HEK293 (cell line): ENCODE results near the gene GGNBP2.
A peak's percentile ranks its signal among the peaks of the same experiment; 100 is the strongest.

Source experiments
- CTCF ChIA-PET: fragments of 350-600 bp; formaldehyde crosslinking; extraction: SDS; loops from one replicate; lab custom pipeline; 2021; ENCODE audit warnings: antibody characterized with exemption; lab: Yijun Ruan, JAX
- POLR2A ChIA-PET: fragments of 300-600 bp; formaldehyde crosslinking; extraction: SDS; loops from one replicate; lab custom pipeline; 2020; ENCODE audit warnings: antibody characterized with exemption, inconsistent platforms; lab: Yijun Ruan, JAX
- H3K27ac ChIP-seq: fragments of 200-500 bp; sonication (Bioruptor generic); 2 replicates; pipeline ENCODE4 v1.5.1; 2014; ENCODE audit warnings: low read depth, low read length, control low read depth, inconsistent platforms; ENCODE audit errors: extremely low read depth
- H3K36me3 ChIP-seq, 2 experiments: fragments of 200-500 bp in 1 of 2; sonication (Bioruptor generic) in 1 of 2; 1 replicate in 1 of 2; 2 replicates in 1 of 2; pipeline ENCODE4 v1.5.1; 2014 to 2017; ENCODE audit warnings: inconsistent platforms in 2 of 2, low read length in 2 of 2; ENCODE audit not compliant: control insufficient read depth in 2 of 2, insufficient read depth in 1 of 2
- H3K4me1 ChIP-seq: fragments of 200-500 bp; sonication (Bioruptor generic); 2 replicates; pipeline ENCODE4 v1.5.1; 2014; ENCODE audit warnings: mild to moderate bottlenecking, low read length, inconsistent platforms; ENCODE audit not compliant: control insufficient read depth, insufficient read depth
- H3K4me3 ChIP-seq: 2 replicates; pipeline ENCODE4 v1.5.1; 2011; ENCODE audit warnings: low read depth, mild to moderate bottlenecking, control low read depth, low read length, moderate library complexity
- H3K9me3 ChIP-seq: fragments of 200-500 bp; sonication (Bioruptor generic); 2 replicates; pipeline ENCODE4 v1.5.1; 2014; ENCODE audit warnings: low read depth, low read length, inconsistent platforms; ENCODE audit not compliant: control insufficient read depth, insufficient read depth
- GFI1B ChIP-seq: fragments of 450-650 bp; formaldehyde crosslinking; IDR thresholded peaks from 2 replicates; pipeline ENCODE4 v1.5.1; 2016; ENCODE audit warnings: missing biosample characterization, missing genetic modification characterization
- KLF10 ChIP-seq: fragments of 450-650 bp; IDR thresholded peaks from 2 replicates; pipeline ENCODE4 v1.5.1; 2018; ENCODE audit warnings: missing biosample characterization, mild to moderate bottlenecking, missing genetic modification characterization
- PRDM6 ChIP-seq: fragments of 450-650 bp; formaldehyde crosslinking; IDR thresholded peaks from 2 replicates; pipeline ENCODE4 v1.5.1; 2017; ENCODE audit warnings: missing biosample characterization, missing genetic modification characterization
- ZBTB48 ChIP-seq: fragments of 450-650 bp; formaldehyde crosslinking; IDR thresholded peaks from 2 replicates; pipeline ENCODE4 v1.5.1; 2016; ENCODE audit warnings: missing biosample characterization, missing genetic modification characterization
- ZNF114 ChIP-seq: fragments of 450-650 bp; formaldehyde crosslinking; IDR thresholded peaks from 2 replicates; pipeline ENCODE4 v1.5.0; 2017; ENCODE audit warnings: missing biosample characterization, missing genetic modification characterization
- ZNF133 ChIP-seq: fragments of 450-650 bp; formaldehyde crosslinking; IDR thresholded peaks from 2 replicates; pipeline ENCODE4 v1.5.1; 2016; ENCODE audit warnings: missing biosample characterization, missing genetic modification characterization
- ZNF19 ChIP-seq: fragments of 450-650 bp; formaldehyde crosslinking; IDR thresholded peaks from 2 replicates; pipeline ENCODE4; 2016; ENCODE audit warnings: missing biosample characterization, missing genetic modification characterization, low read depth
- ZNF214 ChIP-seq: fragments of 450-650 bp; formaldehyde crosslinking; IDR thresholded peaks from 2 replicates; pipeline ENCODE4 v1.5.1; 2017; ENCODE audit warnings: missing biosample characterization, mild to moderate bottlenecking, missing genetic modification characterization, borderline replicate concordance
- ZNF223 ChIP-seq: fragments of 450-650 bp; formaldehyde crosslinking; IDR thresholded peaks from 2 replicates; pipeline ENCODE4 v1.5.1; 2016; ENCODE audit warnings: missing biosample characterization, missing genetic modification characterization
- ZNF302 ChIP-seq: fragments of 450-650 bp; formaldehyde crosslinking; IDR thresholded peaks from 2 replicates; pipeline ENCODE4 v1.5.1; 2016; ENCODE audit warnings: missing biosample characterization, missing genetic modification characterization, low read depth
- ZNF335 ChIP-seq: fragments of 450-650 bp; formaldehyde crosslinking; conservative IDR thresholded peaks from 2 replicates; pipeline ENCODE4 v1.5.1; 2016; ENCODE audit warnings: missing biosample characterization, missing genetic modification characterization
- ZNF354C ChIP-seq: fragments of 450-650 bp; formaldehyde crosslinking; IDR thresholded peaks from 2 replicates; pipeline ENCODE4 v1.5.1; 2016; ENCODE audit warnings: missing biosample characterization, missing genetic modification characterization, low read depth, borderline replicate concordance
- ZNF555 ChIP-seq: fragments of 450-650 bp; formaldehyde crosslinking; conservative IDR thresholded peaks from 2 replicates; pipeline ENCODE4 v1.5.1; 2017; ENCODE audit warnings: missing biosample characterization, mild to moderate bottlenecking, missing genetic modification characterization, inconsistent platforms
- ZSCAN4 ChIP-seq: fragments of 450-650 bp; formaldehyde crosslinking; IDR thresholded peaks from 2 replicates; pipeline ENCODE4 v1.5.1; 2017; ENCODE audit warnings: missing biosample characterization, missing genetic modification characterization
- TF ChIP-seq, protein P1 (sequence below): fragments of 450-650 bp; formaldehyde crosslinking; IDR thresholded peaks from 2 replicates; pipeline ENCODE4 v1.5.1; 2016; ENCODE audit warnings: missing biosample characterization, missing genetic modification characterization
- TF ChIP-seq, protein P2 (sequence below): fragments of 450-650 bp; formaldehyde crosslinking; IDR thresholded peaks from 2 replicates; pipeline ENCODE4 v1.5.1; 2016; ENCODE audit warnings: missing biosample characterization, missing genetic modification characterization
- TF ChIP-seq, protein P3 (sequence below): fragments of 450-650 bp; formaldehyde crosslinking; IDR thresholded peaks from 2 replicates; pipeline ENCODE4 v1.5.1; 2017; ENCODE audit warnings: missing biosample characterization, missing genetic modification characterization

GGNBP2 gene

DNA sequence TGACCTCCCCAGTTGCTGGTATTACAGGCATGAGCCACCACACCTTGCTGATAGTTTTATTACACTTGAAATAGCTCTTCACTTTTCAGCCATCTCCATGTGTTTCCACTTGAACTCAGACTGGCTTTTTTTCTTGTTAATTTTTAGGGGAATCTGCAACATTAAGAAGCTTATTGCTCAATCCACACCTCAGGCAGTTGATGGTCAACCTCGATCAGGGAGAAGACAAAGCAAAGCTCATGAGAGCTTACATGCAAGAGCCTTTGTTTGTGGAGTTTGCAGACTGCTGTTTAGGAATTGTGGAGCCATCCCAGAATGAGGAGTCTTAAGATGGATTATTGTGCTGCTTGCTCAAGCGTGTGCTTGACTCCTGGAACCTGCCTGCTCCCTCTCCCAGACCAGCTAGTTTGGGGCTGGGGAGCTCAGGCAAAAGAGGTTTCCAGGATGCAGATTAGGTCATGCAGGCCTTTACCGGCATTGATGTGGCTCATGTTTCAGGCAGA is 49.6 kb upstream of the GGNBP2 start (continued):
- TF ChIP-seq ZNF223 (tag by site-specific recombination) (no peak), ZSCAN4 (tag by site-specific recombination) (no peak), ZNF214 (no peak), KLF10 (no peak), ZNF555 (tag by site-specific recombination) (no peak), ZNF354C (tag by site-specific recombination) (no peak), ZNF133 (tag by site-specific recombination) (no peak)
- TF ChIP-seq, protein P1, sequence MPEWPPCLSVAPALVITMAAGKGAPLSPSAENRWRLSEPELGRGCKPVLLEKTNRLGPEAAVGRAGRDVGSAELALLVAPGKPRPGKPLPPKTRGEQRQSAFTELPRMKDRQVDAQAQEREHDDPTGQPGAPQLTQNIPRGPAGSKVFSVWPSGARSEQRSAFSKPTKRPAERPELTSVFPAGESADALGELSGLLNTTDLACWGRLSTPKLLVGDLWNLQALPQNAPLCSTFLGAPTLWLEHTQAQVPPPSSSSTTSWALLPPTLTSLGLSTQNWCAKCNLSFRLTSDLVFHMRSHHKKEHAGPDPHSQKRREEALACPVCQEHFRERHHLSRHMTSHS (tag by site-specific recombination) = no peak
- TF ChIP-seq, protein P2, sequence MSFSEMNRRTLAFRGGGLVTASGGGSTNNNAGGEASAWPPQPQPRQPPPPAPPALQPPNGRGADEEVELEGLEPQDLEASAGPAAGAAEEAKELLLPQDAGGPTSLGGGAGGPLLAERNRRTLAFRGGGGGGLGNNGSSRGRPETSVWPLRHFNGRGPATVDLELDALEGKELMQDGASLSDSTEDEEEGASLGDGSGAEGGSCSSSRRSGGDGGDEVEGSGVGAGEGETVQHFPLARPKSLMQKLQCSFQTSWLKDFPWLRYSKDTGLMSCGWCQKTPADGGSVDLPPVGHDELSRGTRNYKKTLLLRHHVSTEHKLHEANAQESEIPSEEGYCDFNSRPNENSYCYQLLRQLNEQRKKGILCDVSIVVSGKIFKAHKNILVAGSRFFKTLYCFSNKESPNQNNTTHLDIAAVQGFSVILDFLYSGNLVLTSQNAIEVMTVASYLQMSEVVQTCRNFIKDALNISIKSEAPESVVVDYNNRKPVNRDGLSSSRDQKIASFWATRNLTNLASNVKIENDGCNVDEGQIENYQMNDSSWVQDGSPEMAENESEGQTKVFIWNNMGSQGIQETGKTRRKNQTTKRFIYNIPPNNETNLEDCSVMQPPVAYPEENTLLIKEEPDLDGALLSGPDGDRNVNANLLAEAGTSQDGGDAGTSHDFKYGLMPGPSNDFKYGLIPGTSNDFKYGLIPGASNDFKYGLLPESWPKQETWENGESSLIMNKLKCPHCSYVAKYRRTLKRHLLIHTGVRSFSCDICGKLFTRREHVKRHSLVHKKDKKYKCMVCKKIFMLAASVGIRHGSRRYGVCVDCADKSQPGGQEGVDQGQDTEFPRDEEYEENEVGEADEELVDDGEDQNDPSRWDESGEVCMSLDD (tag by site-specific recombination) = no peak
- TF ChIP-seq, protein P3, sequence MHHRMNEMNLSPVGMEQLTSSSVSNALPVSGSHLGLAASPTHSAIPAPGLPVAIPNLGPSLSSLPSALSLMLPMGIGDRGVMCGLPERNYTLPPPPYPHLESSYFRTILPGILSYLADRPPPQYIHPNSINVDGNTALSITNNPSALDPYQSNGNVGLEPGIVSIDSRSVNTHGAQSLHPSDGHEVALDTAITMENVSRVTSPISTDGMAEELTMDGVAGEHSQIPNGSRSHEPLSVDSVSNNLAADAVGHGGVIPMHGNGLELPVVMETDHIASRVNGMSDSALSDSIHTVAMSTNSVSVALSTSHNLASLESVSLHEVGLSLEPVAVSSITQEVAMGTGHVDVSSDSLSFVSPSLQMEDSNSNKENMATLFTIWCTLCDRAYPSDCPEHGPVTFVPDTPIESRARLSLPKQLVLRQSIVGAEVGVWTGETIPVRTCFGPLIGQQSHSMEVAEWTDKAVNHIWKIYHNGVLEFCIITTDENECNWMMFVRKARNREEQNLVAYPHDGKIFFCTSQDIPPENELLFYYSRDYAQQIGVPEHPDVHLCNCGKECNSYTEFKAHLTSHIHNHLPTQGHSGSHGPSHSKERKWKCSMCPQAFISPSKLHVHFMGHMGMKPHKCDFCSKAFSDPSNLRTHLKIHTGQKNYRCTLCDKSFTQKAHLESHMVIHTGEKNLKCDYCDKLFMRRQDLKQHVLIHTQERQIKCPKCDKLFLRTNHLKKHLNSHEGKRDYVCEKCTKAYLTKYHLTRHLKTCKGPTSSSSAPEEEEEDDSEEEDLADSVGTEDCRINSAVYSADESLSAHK = peak; percentile 49; the same call in 1 of the 2 replicates

DNA sequence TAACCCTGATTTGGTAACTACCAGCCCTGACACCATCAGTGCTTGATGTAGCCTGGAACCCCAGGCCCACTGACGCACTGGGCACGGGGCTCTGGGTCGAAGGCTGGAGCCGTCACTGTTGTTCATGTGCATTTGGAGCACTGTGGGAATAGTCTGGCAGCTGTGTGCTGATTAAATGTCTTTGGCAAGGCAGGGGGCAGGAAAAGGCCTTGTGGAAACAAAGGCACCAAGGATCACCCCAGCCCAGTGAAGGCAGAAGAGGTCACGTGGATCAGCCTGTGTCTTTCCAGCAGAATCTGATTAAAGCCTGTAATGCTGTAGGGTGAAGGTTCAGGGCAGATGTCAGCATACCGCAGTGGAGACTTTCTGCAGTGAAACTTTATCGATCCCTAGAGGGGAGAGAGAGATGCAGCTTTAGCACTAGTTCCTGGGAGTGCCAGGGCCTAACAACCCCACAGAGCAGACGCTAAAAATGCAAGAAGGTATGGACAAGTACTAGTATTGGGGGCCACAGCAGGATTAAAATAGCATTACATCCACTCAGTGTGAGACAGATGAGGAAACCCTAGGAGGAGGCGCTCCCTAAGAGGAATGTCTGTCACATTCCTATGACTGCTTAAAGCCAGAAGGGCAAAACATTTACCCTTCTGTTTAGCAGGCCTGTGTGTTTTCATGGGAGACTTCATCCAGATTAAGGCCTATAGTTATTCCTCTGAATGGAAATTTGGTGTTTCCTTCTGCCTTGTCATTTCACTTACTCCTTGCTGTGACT is 48.5 kb upstream of the GGNBP2 start:
- CTCF ChIA-PET = interaction anchor here (2.1 kb wide), 1 partner anchor 347 kb away, joined by 9 read pairs; no protein-coding TSS in a partner anchor
- H3K27ac ChIP-seq = no peak overlapping the region
- TF ChIP-seq ZNF335 (tag by site-specific recombination) = no peak
- TF ChIP-seq ZNF114 = no peak
- TF ChIP-seq ZNF19 (tag by site-specific recombination) = no peak
- TF ChIP-seq ZBTB48 (tag by site-specific recombination) = 0 out of 2 replicates have a peak, but pooled peaks have one; percentile 25
- TF ChIP-seq ZNF302 (tag by site-specific recombination) = no peak
- no peak for TF ChIP-seq GFI1B (tag by site-specific recombination)
- TF ChIP-seq, protein P3 = no peak
- no peak for TF ChIP-seq PRDM6
- TF ChIP-seq, all 188 proteins: peak for 1
- Histone ChIP-seq H3K36me3 (peaks cover 49 to 97% of the 10 kb centered on the region in 2 experiments), H3K4me1 (no peaks in the 10 kb centered on the region), H3K4me3 (no peak overlapping the region), H3K9me3 (no peaks in the 10 kb centered on the region)
- POLR2A ChIA-PET = interaction anchor here (1.2 to 2.3 kb wide), 3 partner anchors 10 to 105 kb away, joined by 3 to 9 read pairs (median 3); partner anchors contain the start of genes GGNBP2, MRM1 and ZNHIT3
